OCI-LY1 (cell line): ENCODE results near the gene NDUFA3.
A peak's percentile ranks its signal among the peaks of the same experiment; 100 is the strongest.

Source experiments
- H2AFZ ChIP-seq: fragments of 200-600 bp; sonication (generic), shearing (Covaris generic); 2 replicates; pipeline ENCODE4 v1.6.0; 2014; ENCODE audit warnings: antibody characterized with exemption, mild to moderate bottlenecking, low read length
- H3F3A ChIP-seq: fragments of 200-600 bp; sonication (generic), shearing (Covaris generic); 2 replicates; pipeline ENCODE4 v1.6.0; 2014; ENCODE audit warnings: mild to moderate bottlenecking, antibody characterized with exemption, low read length, moderate library complexity; ENCODE audit not compliant: insufficient read depth
- H3K27ac ChIP-seq: fragments of 200-600 bp; sonication (generic); 2 replicates; pipeline ENCODE4 v1.5.1; 2014; ENCODE audit warnings: low read length, mixed run types, mild to moderate bottlenecking, low read depth; ENCODE audit not compliant: poor library complexity, severe bottlenecking
- H3K27me3 ChIP-seq: fragments of 200-600 bp; sonication (generic); 2 replicates; pipeline ENCODE4 v1.6.0; 2014; ENCODE audit warnings: antibody characterized with exemption, mild to moderate bottlenecking, low read length, moderate library complexity; ENCODE audit not compliant: insufficient read depth
- H3K36me3 ChIP-seq: fragments of 200-600 bp; sonication (generic); 2 replicates; pipeline ENCODE4 v1.6.1; 2014; ENCODE audit warnings: mild to moderate bottlenecking, antibody characterized with exemption, low read length, moderate library complexity, mixed read lengths; ENCODE audit not compliant: insufficient read depth
- H3K4me1 ChIP-seq: fragments of 200-600 bp; sonication (generic); 2 replicates; pipeline ENCODE4 v1.5.1; 2014; ENCODE audit warnings: mild to moderate bottlenecking, low read length, moderate library complexity; ENCODE audit not compliant: insufficient read depth, severe bottlenecking
- H3K4me2 ChIP-seq: fragments of 200-600 bp; sonication (generic), shearing (Covaris generic); 2 replicates; pipeline ENCODE4 v1.6.1; 2014; ENCODE audit warnings: low read length
- H3K4me3 ChIP-seq: fragments of 200-600 bp; sonication (generic); 2 replicates; pipeline ENCODE4 v1.5.1; 2014; ENCODE audit warnings: low read length, low read depth, mild to moderate bottlenecking, mixed read lengths; ENCODE audit not compliant: poor library complexity, severe bottlenecking
- H3K79me2 ChIP-seq: fragments of 200-600 bp; shearing (Covaris generic); 2 replicates; pipeline ENCODE4 v1.6.1; 2016; ENCODE audit warnings: mixed run types, low read length, mixed read lengths; ENCODE audit not compliant: insufficient read depth
- H3K9ac ChIP-seq: fragments of 200-600 bp; sonication (generic), shearing (Covaris generic); 2 replicates; pipeline ENCODE4 v1.6.1; 2014; ENCODE audit warnings: mild to moderate bottlenecking, low read length, mixed read lengths
- H3K9me2 ChIP-seq: fragments of 200-600 bp; sonication (generic), shearing (Covaris generic); 2 replicates; pipeline ENCODE4 v1.6.1; 2014; ENCODE audit warnings: low read depth, mild to moderate bottlenecking, low read length, mixed read lengths
- H3K9me3 ChIP-seq: fragments of 200-600 bp; shearing (Covaris generic); 2 replicates; pipeline ENCODE4 v1.6.1; 2014; ENCODE audit warnings: low read length, mixed read lengths
- H4K20me1 ChIP-seq: fragments of 200-600 bp; sonication (generic), shearing (Covaris generic); 2 replicates; pipeline ENCODE4 v1.6.0; 2016; ENCODE audit warnings: mild to moderate bottlenecking, low read length; ENCODE audit not compliant: insufficient read depth
- EZH2 ChIP-seq: fragments of 200-600 bp; sonication (generic), shearing (Covaris generic); IDR thresholded peaks from 2 replicates; pipeline ENCODE4 v1.8.0; 2017; ENCODE audit warnings: borderline replicate concordance, mixed run types, mild to moderate bottlenecking, antibody characterized with exemption, low read length, moderate library complexity, mixed read lengths
- TF ChIP-seq, protein P1 (sequence below): fragments of 200-600 bp; sonication (generic), shearing (Covaris generic); IDR thresholded peaks from 2 replicates; pipeline ENCODE4 v1.5.1; 2017; ENCODE audit warnings: mild to moderate bottlenecking, antibody characterized with exemption, low read length, moderate library complexity, mixed read lengths

The NDUFA3 gene

DNA sequence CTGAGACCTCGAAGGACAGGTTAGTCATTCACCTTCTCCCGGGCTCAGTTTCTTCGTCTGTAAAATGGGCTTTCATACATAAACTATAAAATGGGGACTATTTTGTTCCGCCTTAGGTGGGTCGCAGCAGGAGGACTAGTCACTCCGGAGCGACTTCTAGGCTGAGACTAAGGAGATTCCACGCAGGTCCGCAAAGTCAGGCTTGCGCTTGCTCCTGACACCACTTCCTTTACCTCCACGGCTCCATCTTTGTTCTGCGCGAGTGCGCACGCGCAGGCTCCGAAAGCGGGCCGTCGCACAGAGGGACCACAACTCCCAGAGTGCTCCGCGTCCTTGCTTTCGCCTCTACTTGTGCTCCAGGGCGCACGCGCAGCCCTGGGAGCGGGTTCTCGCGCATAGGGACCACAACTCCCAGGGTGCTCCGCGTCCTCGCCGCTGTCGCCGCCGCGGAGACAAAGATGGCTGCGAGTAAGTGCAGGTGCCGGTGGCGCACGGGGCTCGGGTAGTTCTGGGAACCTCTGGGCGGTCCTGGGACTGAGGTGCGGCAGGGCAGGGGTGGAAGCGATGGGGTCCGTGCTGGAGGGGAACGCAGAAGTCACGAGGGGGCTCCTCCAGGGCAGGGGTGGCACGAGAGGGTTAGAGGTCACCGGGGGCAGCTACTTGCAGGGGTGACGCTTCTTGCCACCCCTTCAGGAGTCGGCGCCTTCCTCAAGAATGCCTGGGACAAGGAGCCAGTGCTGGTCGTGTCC is at the start of gene NDUFA3:
TSS of gene NDUFA3 (plus strand) at position 435 of the 749 bp plus-strand sequence. CDS start at position 459, 24 bp downstream.
- Histone ChIP-seq H3K4me1 (peaks cover 19% of the 10 kb centered on the region), H3K27ac (peak within 1 kb of the TSS; percentile 47), H3K4me2 (peak within 1 kb of the TSS; percentile 89), H3K27me3 (no peaks in the 10 kb centered on the region), H3K9me2 (no peaks in the 10 kb centered on the region), H2AFZ (peak within 1 kb of the TSS; percentile 45; the same call in 1 of the 2 replicates), H3K9ac (peak within 1 kb of the TSS; percentile 88), H4K20me1 (no peaks in the 10 kb centered on the region), H3K4me3 (peak within 1 kb of the TSS; percentile 79), H3F3A (no peaks in the 10 kb centered on the region), H3K9me3 (no peaks in the 10 kb centered on the region), H3K36me3 (peaks cover 29% of the 10 kb centered on the region), H3K79me2 (peaks cover 12% of the 10 kb centered on the region)
- TF ChIP-seq, protein P1, sequence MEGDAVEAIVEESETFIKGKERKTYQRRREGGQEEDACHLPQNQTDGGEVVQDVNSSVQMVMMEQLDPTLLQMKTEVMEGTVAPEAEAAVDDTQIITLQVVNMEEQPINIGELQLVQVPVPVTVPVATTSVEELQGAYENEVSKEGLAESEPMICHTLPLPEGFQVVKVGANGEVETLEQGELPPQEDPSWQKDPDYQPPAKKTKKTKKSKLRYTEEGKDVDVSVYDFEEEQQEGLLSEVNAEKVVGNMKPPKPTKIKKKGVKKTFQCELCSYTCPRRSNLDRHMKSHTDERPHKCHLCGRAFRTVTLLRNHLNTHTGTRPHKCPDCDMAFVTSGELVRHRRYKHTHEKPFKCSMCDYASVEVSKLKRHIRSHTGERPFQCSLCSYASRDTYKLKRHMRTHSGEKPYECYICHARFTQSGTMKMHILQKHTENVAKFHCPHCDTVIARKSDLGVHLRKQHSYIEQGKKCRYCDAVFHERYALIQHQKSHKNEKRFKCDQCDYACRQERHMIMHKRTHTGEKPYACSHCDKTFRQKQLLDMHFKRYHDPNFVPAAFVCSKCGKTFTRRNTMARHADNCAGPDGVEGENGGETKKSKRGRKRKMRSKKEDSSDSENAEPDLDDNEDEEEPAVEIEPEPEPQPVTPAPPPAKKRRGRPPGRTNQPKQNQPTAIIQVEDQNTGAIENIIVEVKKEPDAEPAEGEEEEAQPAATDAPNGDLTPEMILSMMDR, result no peak
- TF ChIP-seq EZH2, result no peak

DNA sequence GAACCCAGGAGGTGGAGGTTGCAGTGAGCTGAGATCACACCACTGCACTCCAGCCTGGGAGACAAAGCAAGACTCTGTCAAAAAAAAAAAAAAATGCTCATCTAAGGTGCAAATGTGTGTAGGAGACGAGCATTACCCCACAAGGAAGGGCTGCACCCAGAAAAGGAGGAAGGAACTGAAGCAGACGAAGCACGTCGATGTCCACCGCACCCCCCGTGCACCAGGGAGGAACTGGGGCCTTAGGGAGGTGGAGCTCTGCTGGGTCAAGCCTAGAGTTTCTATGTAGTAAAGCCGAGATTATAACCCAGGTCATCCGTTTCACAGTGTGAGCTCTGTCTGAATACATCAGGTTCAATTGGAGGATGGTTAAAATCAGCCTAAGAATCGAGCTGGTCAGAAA is 40.0 kb upstream of the NDUFA3 start:
- no peaks in the 10 kb centered on the region for H3K36me3 ChIP-seq
- H3K9me2 ChIP-seq, result no peaks in the 10 kb centered on the region
- H3K9ac ChIP-seq, result no peak overlapping the region
- H3K27me3 ChIP-seq, result peaks cover 4% of the 10 kb centered on the region; the same call in 1 of the 2 replicates
- H3K27ac ChIP-seq, result no peak overlapping the region
- H3K4me1 ChIP-seq, result no peaks in the 10 kb centered on the region
- H2AFZ ChIP-seq, result no peak overlapping the region
- H4K20me1 ChIP-seq, result no peaks in the 10 kb centered on the region
- H3K79me2 ChIP-seq, result no peaks in the 10 kb centered on the region
- H3K4me3 ChIP-seq, result no peak overlapping the region
- H3K9me3 ChIP-seq, result no peaks in the 10 kb centered on the region
- no peak overlapping the region for H3K4me2 ChIP-seq
- no peak for TF ChIP-seq EZH2
- TF ChIP-seq, protein P1, result no peak
- no peaks in the 10 kb centered on the region for H3F3A ChIP-seq

DNA sequence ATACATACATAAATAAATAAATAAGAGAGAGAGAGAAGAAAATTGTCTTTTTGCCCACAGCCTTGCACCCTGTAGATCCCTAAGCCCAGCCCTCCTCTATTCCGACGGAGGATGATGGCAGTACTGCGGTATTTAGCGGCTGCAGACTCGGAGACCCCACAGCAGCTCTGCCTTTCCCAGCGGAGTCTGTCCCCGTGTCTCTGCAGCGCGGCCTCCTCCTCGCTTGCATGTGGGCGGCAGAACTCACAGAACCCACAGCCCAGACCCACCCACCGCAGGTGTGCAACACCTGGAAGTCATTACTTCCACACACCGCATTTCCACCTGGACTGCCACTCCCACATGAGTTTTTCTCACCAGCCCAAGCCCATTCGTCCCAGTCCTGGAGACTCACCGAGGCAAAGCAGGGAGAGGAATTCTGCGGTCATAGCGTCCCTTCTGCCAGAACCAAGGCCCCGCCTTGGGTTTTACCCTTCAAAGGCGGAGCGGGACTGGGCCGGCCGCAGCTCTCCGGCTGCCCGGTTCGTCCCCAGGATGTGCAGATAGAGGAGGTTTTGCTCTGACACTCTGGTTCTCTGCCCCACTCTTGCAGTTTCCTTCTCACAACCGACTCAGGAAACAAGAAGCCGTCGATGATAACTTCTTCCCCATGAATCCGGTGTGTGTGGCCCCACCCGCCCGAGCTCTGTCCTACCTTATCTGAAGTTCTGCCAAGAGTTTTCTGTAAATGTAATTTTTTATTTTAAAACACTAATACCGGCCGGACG is 39.1 kb upstream of the NDUFA3 start, which contains the start of gene VSTM1:
TSS of gene VSTM1 (minus strand) at position 548 of the 767 bp plus-strand sequence. CDS start at position 428, 120 bp downstream.
- H3K27ac ChIP-seq, result no peak within 1 kb of the TSS
- H2AFZ ChIP-seq, result no peak within 1 kb of the TSS
- H3K9ac ChIP-seq, result no peak within 1 kb of the TSS
- H3K36me3 ChIP-seq, result no peaks in the 10 kb centered on the region
- TF ChIP-seq, protein P1, result no peak
- no peak for TF ChIP-seq EZH2
- H4K20me1 ChIP-seq, result no peaks in the 10 kb centered on the region
- no peaks in the 10 kb centered on the region for H3F3A ChIP-seq
- no peaks in the 10 kb centered on the region for H3K4me1 ChIP-seq
- no peaks in the 10 kb centered on the region for H3K79me2 ChIP-seq
- H3K27me3 ChIP-seq, result peaks cover 4% of the 10 kb centered on the region; the same call in 1 of the 2 replicates
- H3K4me2 ChIP-seq, result no peak within 1 kb of the TSS
- no peak within 1 kb of the TSS for H3K4me3 ChIP-seq
- H3K9me3 ChIP-seq, result no peaks in the 10 kb centered on the region
- no peaks in the 10 kb centered on the region for H3K9me2 ChIP-seq
